Activated CD8-positive, alpha-beta T cell treated with anti-CD3 and anti-CD28 coated beads, Interleukin-2, amount 10 ng/mL, durations not matched to agents 7 days and 5 days (primary cell): Measurements from ENCODE around the gene FOXE1. TPM values are rescaled to one million over a fixed set of nuclear protein-coding genes. Genes with fewer than 3 reads are reported as not detected.

Source experiments
- ATAC-seq: fragments of 150-1000 bp; cut with Tn5 transposase; one replicate; pipeline ENCODE4 v1.10.0; 2021; ENCODE audit warnings: moderate library complexity
- CTCF ChIA-PET: fragments of 350-600 bp; sonication (Branson Sonifier 250); formaldehyde crosslinking; loops from one replicate; lab custom pipeline; 2021; ENCODE audit warnings: antibody characterized with exemption; lab: Charles Lee
- POLR2A ChIA-PET: fragments of 350-600 bp; sonication (Branson Sonifier 250); formaldehyde crosslinking; loops from one replicate; lab custom pipeline; 2021; ENCODE audit warnings: antibody characterized with exemption; lab: Charles Lee
- DNase-seq: peaks from one replicate; pipeline ENCODE4 v3.0.0-alpha.2; 2020
- H3K27ac Mint-ChIP-seq: one replicate; pipeline ENCODE4 v1.8.0; 2021; ENCODE audit warnings: mild to moderate bottlenecking, mixed read lengths
- H3K27me3 Mint-ChIP-seq: one replicate; pipeline ENCODE4 v1.8.0; 2021; ENCODE audit warnings: low read depth, mixed read lengths
- H3K36me3 Mint-ChIP-seq: one replicate; pipeline ENCODE4 v1.8.0; 2021; ENCODE audit warnings: low read depth, mixed read lengths
- H3K4me1 Mint-ChIP-seq: one replicate; pipeline ENCODE4 v1.8.0; 2021; ENCODE audit warnings: low read depth, mixed read lengths
- H3K4me3 Mint-ChIP-seq: one replicate; pipeline ENCODE4 v1.8.0; 2021; ENCODE audit warnings: mild to moderate bottlenecking, mixed read lengths
- H3K9me3 Mint-ChIP-seq: one replicate; pipeline ENCODE4 v1.8.0; 2022; ENCODE audit warnings: mixed read lengths; ENCODE audit not compliant: insufficient read depth
- total RNA-seq, 2 experiments: library from RNA; stranded (reverse); gene quantifications; one replicate each; pipeline ENCODE4 v1.2.3, GENCODE V29; 2021

FOXE1 gene
- total RNA-seq, 2 experiments from 2014 or later = 0.08 TPM; not detected in 1

DNA sequence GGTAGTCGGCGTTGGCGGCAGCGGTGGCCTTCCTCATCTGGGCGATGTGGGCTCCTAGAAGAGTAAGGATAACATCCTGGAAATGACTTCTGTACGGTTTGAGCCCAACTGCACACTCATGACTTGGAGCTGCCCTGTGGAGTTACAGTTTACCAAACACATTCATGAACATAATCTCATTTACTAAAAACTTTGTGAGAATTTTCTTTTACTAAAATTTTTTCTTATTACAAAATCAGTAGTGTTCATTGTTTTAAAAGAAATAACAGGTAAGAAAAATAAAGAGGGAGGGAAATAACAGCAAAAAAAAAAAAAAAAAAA is 5.3 kb downstream of the FOXE1 start:
- ChIA-PET CTCF (interaction anchor here (1.0 to 1.1 kb wide), 2 partner anchors 12 to 43 kb away, joined by 3 to 5 read pairs; no protein-coding TSS in a partner anchor), POLR2A (no interaction called here)
- H3K27ac Mint-ChIP-seq = no peak overlapping the region
- peaks cover 4% of the 10 kb centered on the region for H3K36me3 Mint-ChIP-seq
- no peaks in the 10 kb centered on the region for H3K9me3 Mint-ChIP-seq
- DNase-seq = no peak
- H3K4me3 Mint-ChIP-seq = no peak overlapping the region
- ATAC-seq = no peak
- H3K4me1 Mint-ChIP-seq = peaks cover 22% of the 10 kb centered on the region
- peaks cover 67% of the 10 kb centered on the region for H3K27me3 Mint-ChIP-seq

DNA sequence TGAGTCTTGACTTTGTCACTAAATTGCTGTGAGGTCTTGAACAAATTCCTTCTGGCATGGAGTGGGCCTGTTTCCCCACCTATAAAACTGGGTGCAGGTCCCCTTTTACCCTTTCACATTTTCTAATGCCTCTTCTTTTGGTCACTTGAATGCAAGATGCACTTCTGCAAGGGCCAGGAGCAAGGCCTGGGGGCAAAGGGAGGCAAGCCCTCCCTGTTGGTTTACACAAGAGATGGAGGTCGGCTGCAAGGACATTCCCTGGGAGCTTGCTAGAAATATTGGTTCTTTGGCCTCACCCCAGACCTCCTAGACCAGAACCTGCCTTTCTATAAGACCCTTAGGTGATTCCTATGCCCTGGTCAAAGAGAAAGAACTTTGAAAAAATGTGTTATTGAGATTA is 5.8 kb downstream of the FOXE1 start:
- no peak overlapping the region for H3K4me3 Mint-ChIP-seq
- POLR2A ChIA-PET = interaction anchor here (1.0 kb wide), 1 partner anchor 12 kb away, joined by 3 read pairs; no protein-coding TSS in a partner anchor
- no peak overlapping the region for H3K27ac Mint-ChIP-seq
- ATAC-seq (no peak), DNase-seq (no peak)
- peaks cover 4% of the 10 kb centered on the region for H3K36me3 Mint-ChIP-seq
- peaks cover 66% of the 10 kb centered on the region for H3K27me3 Mint-ChIP-seq
- H3K4me1 Mint-ChIP-seq = peaks cover 22% of the 10 kb centered on the region
- CTCF ChIA-PET = interaction anchor here (1.1 to 1.9 kb wide), 3 partner anchors 13 to 42 kb away, joined by 3 to 15 read pairs (median 9); no protein-coding TSS in a partner anchor
- no peaks in the 10 kb centered on the region for H3K9me3 Mint-ChIP-seq

DNA sequence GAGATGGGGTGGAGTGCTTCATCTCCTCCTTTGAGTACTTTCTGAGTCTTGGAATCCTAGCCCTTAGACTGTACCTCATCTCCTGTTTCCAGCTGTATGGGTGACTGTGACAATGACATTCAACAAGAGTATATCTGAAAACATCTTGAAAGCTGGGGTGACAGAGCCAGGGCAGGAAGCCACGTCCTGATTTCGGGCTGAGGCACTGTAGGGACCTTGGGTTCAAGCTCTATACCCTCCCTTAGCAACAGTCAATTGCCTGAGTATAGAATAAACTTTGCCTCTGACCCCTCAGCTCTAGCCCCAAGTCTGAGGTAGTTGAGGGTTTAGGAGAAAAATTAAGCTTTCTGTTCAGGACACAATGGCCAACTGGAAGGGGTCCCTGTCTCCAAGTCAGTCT is 6.3 kb downstream of the FOXE1 start:
- Mint-ChIP-seq H3K27ac (no peak overlapping the region), H3K36me3 (peaks cover 2% of the 10 kb centered on the region), H3K4me3 (no peak overlapping the region), H3K4me1 (peaks cover 19% of the 10 kb centered on the region), H3K9me3 (no peaks in the 10 kb centered on the region), H3K27me3 (peaks cover 63% of the 10 kb centered on the region)
- ChIA-PET POLR2A (interaction anchor here (1.0 kb wide), 1 partner anchor 12 kb away, joined by 3 read pairs; no protein-coding TSS in a partner anchor), CTCF (interaction anchor here (1.1 to 1.9 kb wide), 3 partner anchors 13 to 42 kb away, joined by 3 to 15 read pairs (median 9); no protein-coding TSS in a partner anchor)
- ATAC-seq = no peak
- no peak for DNase-seq

DNA sequence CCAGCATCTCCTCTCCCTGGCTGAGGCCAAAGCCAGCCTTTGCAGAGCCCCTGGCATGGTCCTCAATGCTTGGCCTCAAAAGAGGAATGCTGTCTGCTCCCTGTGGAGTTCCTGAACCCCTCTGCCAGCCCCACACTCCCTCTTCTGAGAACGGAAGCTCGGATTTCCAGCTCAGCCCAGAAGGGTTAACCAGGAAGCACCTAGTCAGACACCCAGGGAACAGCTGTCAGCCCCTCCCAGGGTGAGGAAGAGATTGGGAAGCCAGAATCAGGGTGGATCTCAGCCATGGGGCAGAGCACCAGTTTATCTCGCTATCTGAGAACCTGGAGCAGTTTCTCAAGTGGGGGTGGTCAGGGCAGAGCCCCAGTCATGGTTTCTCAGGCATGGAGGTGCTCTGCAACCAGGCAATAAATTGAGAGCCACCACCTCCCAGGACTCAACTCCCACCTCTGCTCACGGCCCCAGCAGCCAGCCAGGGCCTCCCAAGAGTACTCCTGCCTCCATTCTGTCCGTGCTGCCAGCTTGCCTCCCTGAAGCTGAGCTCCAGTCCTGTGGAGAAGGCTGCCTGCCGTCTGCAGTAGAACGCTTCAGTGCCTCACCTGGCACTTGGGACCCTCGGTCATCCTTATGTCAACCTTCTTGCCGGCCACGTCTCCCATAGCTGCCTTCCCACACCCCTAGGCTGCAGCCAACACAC is 7.6 kb downstream of the FOXE1 start:
- CTCF ChIA-PET = interaction anchor here (1.9 kb wide), 1 partner anchor 29 kb away, joined by 15 read pairs; no protein-coding TSS in a partner anchor
- Mint-ChIP-seq H3K36me3 (peaks cover 5% of the 10 kb centered on the region), H3K27me3 (peaks cover 67% of the 10 kb centered on the region), H3K27ac (no peak overlapping the region), H3K4me1 (peaks cover 12% of the 10 kb centered on the region), H3K4me3 (no peak overlapping the region), H3K9me3 (no peaks in the 10 kb centered on the region)
- DNase-seq = no peak
- POLR2A ChIA-PET = no interaction called here
- no peak for ATAC-seq

DNA sequence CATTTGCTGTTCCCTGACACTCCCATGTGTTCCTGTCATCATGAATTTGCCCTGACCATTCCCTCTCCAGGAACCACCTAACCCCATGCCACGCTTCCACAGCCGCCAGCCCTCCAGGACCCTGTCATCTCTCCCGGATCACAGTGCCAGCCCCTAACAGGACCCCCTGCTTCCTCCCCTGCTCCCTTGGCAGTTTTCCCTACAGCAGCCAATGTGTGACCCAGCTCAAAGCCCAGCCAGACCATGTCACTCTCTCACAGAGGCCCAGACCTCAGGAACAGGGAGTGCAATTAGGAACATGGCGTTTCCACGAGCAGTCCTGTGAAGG is 8.1 kb downstream of the FOXE1 start:
- Mint-ChIP-seq H3K27ac (no peak overlapping the region), H3K4me3 (no peak overlapping the region), H3K9me3 (peaks cover 4% of the 10 kb centered on the region), H3K4me1 (peaks cover 12% of the 10 kb centered on the region), H3K36me3 (peaks cover 5% of the 10 kb centered on the region), H3K27me3 (peaks cover 64% of the 10 kb centered on the region)
- DNase-seq (no peak), ATAC-seq (no peak)
- ChIA-PET POLR2A (no interaction called here), CTCF (no interaction called here)

DNA sequence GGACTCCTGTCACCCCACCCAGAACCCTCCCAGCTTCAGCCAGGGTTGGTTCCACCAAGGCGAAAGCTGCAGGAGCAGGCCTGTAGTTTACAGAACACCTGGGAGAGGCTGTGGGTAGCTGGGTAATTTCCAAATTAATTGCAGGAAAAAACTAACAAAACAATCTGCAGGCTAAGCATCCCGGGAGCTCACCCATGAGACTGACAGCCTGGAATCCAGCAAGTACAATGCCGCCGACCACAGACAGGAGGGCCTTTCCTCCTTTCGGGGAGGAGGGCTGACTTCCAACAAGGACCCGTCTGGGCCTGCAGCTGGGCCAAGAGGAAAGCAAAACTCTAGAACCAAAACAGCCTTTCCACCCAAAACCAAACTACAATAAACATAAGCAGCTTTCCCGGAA is 10.3 kb downstream of the FOXE1 start:
- H3K36me3 Mint-ChIP-seq = peaks cover 5% of the 10 kb centered on the region
- no peak for ATAC-seq
- H3K27me3 Mint-ChIP-seq = peaks cover 49% of the 10 kb centered on the region
- DNase-seq = no peak
- no peak overlapping the region for H3K4me3 Mint-ChIP-seq
- H3K4me1 Mint-ChIP-seq = peaks cover 2% of the 10 kb centered on the region
- no peak overlapping the region for H3K27ac Mint-ChIP-seq
- ChIA-PET POLR2A (interaction anchor here (0.7 kb wide), 1 partner anchor 35 kb away, joined by 4 read pairs; no protein-coding TSS in a partner anchor), CTCF (interaction anchor here (1.3 to 1.5 kb wide), 2 partner anchors 27 to 37 kb away, joined by 3 to 5 read pairs; no protein-coding TSS in a partner anchor)
- H3K9me3 Mint-ChIP-seq = peaks cover 15% of the 10 kb centered on the region

DNA sequence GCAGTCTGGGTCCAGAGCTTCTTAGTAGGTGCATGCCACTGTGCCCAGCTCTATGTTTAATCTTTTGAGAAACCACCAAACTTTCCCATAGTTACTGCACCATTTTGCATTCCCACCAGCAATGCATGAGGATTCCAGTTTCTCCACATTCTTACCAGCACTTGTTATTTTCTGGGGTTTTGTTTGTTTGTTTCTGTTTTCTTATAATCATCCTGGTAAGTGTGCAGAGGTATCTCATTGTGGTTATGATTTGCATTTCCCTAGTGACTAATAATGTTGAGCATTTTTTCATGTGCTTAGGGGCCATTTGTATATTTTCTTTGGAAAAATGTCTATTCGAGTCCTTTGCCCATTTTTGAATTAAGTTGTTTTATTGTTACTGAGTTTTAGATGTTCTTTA is 11.4 kb downstream of the FOXE1 start:
- Mint-ChIP-seq H3K4me1 (no peaks in the 10 kb centered on the region), H3K27me3 (peaks cover 43% of the 10 kb centered on the region), H3K9me3 (peaks cover 26% of the 10 kb centered on the region), H3K27ac (no peak overlapping the region), H3K36me3 (peaks cover 5% of the 10 kb centered on the region), H3K4me3 (no peak overlapping the region)
- ATAC-seq (no peak), DNase-seq (no peak)
- ChIA-PET POLR2A (no interaction called here), CTCF (no interaction called here)

DNA sequence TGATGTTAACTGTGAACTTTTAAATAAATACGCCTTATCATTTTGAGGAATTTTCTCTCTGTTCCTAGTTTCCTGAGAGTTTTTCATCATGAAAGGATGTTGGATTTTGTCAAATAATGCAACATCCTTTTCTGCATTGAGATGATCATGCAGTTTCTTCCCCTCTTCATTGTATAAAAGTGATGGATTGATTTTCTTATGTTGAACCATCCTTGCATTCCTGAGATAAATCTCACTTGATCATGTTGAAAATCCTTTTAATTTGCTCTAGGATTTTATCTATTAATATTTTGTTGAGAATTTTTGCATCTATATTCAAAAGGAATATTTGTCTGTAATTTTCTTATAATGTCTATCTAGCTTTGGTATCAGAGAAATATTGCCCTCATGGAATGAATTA is 13.3 kb downstream of the FOXE1 start:
- H3K36me3 Mint-ChIP-seq = peaks cover 5% of the 10 kb centered on the region
- no peak overlapping the region for H3K27ac Mint-ChIP-seq
- H3K9me3 Mint-ChIP-seq = peaks cover 26% of the 10 kb centered on the region
- POLR2A ChIA-PET = interaction anchor here (0.5 kb wide), 1 partner anchor 82 kb away, joined by 3 read pairs; no protein-coding TSS in a partner anchor
- CTCF ChIA-PET = interaction anchor here (1.4 kb wide), 2 partner anchors 24 to 35 kb away, joined by 4 read pairs; no protein-coding TSS in a partner anchor
- no peak for DNase-seq
- no peak for ATAC-seq
- no peak overlapping the region for H3K4me3 Mint-ChIP-seq
- H3K4me1 Mint-ChIP-seq = no peaks in the 10 kb centered on the region
- H3K27me3 Mint-ChIP-seq = peaks cover 36% of the 10 kb centered on the region

DNA sequence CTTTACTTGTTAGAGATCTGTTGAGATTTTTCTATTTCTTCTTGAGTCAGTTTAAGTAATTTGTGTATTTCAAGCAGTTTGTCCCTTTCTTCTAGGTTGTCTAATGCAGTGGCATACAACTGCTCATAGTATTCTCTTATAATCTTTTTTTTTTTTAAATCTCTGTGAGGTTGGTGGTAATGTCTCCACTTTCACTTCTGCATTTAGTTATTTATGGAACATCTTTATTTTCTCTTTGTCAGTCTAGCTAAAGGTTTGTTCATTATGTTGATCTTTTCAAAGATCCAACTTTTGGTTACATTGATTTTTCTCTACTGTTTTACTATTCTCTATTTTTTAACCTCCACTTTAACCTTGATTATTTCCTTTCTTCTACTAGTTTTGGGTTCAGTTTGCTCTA is 13.8 kb downstream of the FOXE1 start:
- peaks cover 37% of the 10 kb centered on the region for H3K27me3 Mint-ChIP-seq
- no peaks in the 10 kb centered on the region for H3K4me1 Mint-ChIP-seq
- ChIA-PET POLR2A (no interaction called here), CTCF (interaction anchor here (1.4 kb wide), 1 partner anchor 34 kb away, joined by 4 read pairs; no protein-coding TSS in a partner anchor)
- H3K36me3 Mint-ChIP-seq = peaks cover 5% of the 10 kb centered on the region
- DNase-seq (no peak), ATAC-seq (no peak)
- no peak overlapping the region for H3K4me3 Mint-ChIP-seq
- no peak overlapping the region for H3K27ac Mint-ChIP-seq
- peaks cover 26% of the 10 kb centered on the region for H3K9me3 Mint-ChIP-seq

DNA sequence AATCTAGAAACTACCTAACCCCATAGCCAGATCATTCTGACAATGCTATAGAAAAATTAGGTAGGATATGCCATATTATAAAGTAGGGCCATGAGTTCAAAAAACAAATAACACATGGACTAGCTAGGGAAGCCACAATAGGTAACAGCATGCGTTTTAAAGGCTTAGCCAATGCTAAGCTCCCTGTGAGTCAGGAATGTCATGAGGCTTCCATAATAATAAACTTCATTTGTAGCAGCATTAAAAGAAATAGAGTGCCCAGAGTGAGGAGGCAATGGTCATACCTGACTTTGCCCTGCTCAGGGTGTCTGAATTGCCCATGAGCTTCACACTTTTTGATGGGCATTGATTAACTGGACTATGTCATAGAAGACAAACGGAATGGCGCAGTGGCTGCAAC is 15.8 kb downstream of the FOXE1 start:
- Mint-ChIP-seq H3K4me3 (no peak overlapping the region), H3K9me3 (peaks cover 26% of the 10 kb centered on the region), H3K4me1 (no peaks in the 10 kb centered on the region), H3K27me3 (peaks cover 36% of the 10 kb centered on the region), H3K36me3 (peaks cover 5% of the 10 kb centered on the region), H3K27ac (no peak overlapping the region)
- ATAC-seq (no peak), DNase-seq (no peak)
- POLR2A ChIA-PET = no interaction called here
- CTCF ChIA-PET = interaction anchor here (1.0 kb wide), 1 partner anchor 21 kb away, joined by 5 read pairs; no protein-coding TSS in a partner anchor

DNA sequence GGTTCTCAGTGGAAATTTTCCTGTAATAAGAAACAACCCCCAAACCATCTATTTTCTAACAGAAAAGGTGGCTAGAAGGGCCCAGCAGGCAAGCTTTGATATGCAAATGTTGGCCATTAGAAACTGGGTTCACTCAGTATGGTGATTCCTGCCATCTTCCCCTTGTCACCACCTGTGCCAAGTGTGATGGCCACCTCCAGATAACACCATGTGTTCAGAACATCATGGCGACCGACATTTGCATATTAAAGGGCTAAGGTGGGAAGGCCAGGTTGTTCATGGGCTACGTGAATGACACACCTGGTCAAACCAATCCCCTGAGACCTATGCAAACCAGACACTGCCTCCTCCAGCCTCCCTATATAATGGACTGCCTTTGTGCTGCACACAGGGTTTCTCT is 20.4 kb downstream of the FOXE1 start:
- DNase-seq (no peak), ATAC-seq (no peak)
- ChIA-PET CTCF (interaction anchor here (1.7 kb wide), 1 partner anchor 17 kb away, joined by 9 read pairs; no protein-coding TSS in a partner anchor), POLR2A (no interaction called here)
- H3K36me3 Mint-ChIP-seq = no peaks in the 10 kb centered on the region
- H3K4me3 Mint-ChIP-seq = no peak overlapping the region
- peaks cover 9% of the 10 kb centered on the region for H3K9me3 Mint-ChIP-seq
- peaks cover 19% of the 10 kb centered on the region for H3K27me3 Mint-ChIP-seq
- H3K27ac Mint-ChIP-seq = no peak overlapping the region
- H3K4me1 Mint-ChIP-seq = no peaks in the 10 kb centered on the region

DNA sequence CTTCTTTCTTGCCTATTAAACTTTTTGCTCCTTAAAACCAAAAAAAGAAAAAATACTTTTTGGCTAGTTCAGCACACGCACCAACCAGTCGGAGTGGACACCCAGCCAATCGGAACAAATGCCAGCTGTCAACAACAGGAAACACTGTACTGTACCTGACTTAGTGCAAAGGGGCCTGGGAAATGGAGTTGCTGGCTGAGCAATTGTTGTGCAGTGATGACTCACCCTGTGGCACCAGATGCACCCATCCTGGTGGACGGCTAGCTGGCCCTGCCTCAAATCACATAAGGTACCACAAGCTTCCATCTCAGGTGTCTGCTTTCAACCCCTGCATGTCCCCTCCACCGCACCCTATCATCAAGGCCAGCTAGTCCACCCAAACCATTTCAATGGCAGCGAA is 20.9 kb downstream of the FOXE1 start:
- ATAC-seq (no peak), DNase-seq (no peak)
- H3K4me3 Mint-ChIP-seq = no peak overlapping the region
- CTCF ChIA-PET = interaction anchor here (1.7 kb wide), 1 partner anchor 16 kb away, joined by 9 read pairs; no protein-coding TSS in a partner anchor
- peaks cover 19% of the 10 kb centered on the region for H3K27me3 Mint-ChIP-seq
- POLR2A ChIA-PET = no interaction called here
- no peak overlapping the region for H3K27ac Mint-ChIP-seq
- H3K9me3 Mint-ChIP-seq = peaks cover 5% of the 10 kb centered on the region
- no peaks in the 10 kb centered on the region for H3K36me3 Mint-ChIP-seq
- H3K4me1 Mint-ChIP-seq = no peaks in the 10 kb centered on the region
